Dendritic cell treated with granulocyte-macrophage colony-stimulating factor and Interleukin-4, amounts not matched to agents 40 ng/mL and 50 ng/mL, for 4 days (primary cell): ENCODE data around the gene OR5K2.

Experiments
- H3K27ac Mint-ChIP-seq: one replicate; pipeline ENCODE4 v1.8.0; 2022; ENCODE audit warnings: mild to moderate bottlenecking, mixed read lengths
- H3K27me3 Mint-ChIP-seq: one replicate; pipeline ENCODE4 v1.8.0; 2022; ENCODE audit warnings: mild to moderate bottlenecking, mixed read lengths
- H3K36me3 Mint-ChIP-seq: one replicate; pipeline ENCODE4 v1.8.0; 2022; ENCODE audit warnings: low read depth, mixed read lengths
- H3K4me1 Mint-ChIP-seq: one replicate; pipeline ENCODE4 v1.8.0; 2022; ENCODE audit warnings: low read depth, mixed read lengths
- H3K4me3 Mint-ChIP-seq: one replicate; pipeline ENCODE4 v1.8.0; 2022; ENCODE audit warnings: mild to moderate bottlenecking, moderate library complexity, mixed read lengths
- H3K9me3 Mint-ChIP-seq: one replicate; pipeline ENCODE4 v1.8.0; 2022; ENCODE audit warnings: mixed read lengths
- intact Hi-C: fragments of 100-400 bp; cut with micrococcal nuclease; formaldehyde crosslinking; loops from one replicate; pipeline ENCODE4 v1.15.0; 2022

Gene OR5K2

GRCh38 chr3:98531622-98532274 lies 34.3 kb downstream of the OR5K2 start, which contains the start of gene GPR15:
GPR15 (plus strand) TSS chr3:98531978; CDS start chr3:98532034, 56 bp downstream.
- intact Hi-C loops, result no loop called here
- Mint-ChIP-seq H3K27ac (no peak within 1 kb of the TSS), H3K9me3 (no peaks in the 10 kb centered on the region), H3K4me1 (peaks cover 7% of the 10 kb centered on the region), H3K36me3 (no peaks in the 10 kb centered on the region), H3K4me3 (no peak within 1 kb of the TSS), H3K27me3 (peaks cover 5% of the 10 kb centered on the region)

GRCh38 chr3:98532275-98532637 lies 34.8 kb downstream of the OR5K2 start:
- Mint-ChIP-seq H3K36me3 (no peaks in the 10 kb centered on the region), H3K4me1 (peaks cover 7% of the 10 kb centered on the region), H3K27me3 (peaks cover 5% of the 10 kb centered on the region), H3K9me3 (no peaks in the 10 kb centered on the region), H3K27ac (no peak overlapping the region), H3K4me3 (no peak overlapping the region)
- intact Hi-C loops, result no loop called here

- Mint-ChIP-seq H3K27me3 (peaks cover 5% of the 10 kb centered on the region), H3K9me3 (no peaks in the 10 kb centered on the region), H3K27ac (no peak overlapping the region), H3K36me3 (no peaks in the 10 kb centered on the region), H3K4me3 (no peak overlapping the region), H3K4me1 (peaks cover 7% of the 10 kb centered on the region)
- intact Hi-C loops, result no loop called here
Measured at GRCh38 chr3:98532709-98533571, 35.5 kb downstream of the OR5K2 start.

GRCh38 chr3:98534168-98534567 lies 36.7 kb downstream of the OR5K2 start:
- Mint-ChIP-seq H3K9me3 (no peaks in the 10 kb centered on the region), H3K27me3 (peaks cover 5% of the 10 kb centered on the region), H3K4me1 (peaks cover 7% of the 10 kb centered on the region), H3K27ac (no peak overlapping the region), H3K36me3 (no peaks in the 10 kb centered on the region), H3K4me3 (no peak overlapping the region)
- intact Hi-C loops, result no loop called here

- H3K4me1 Mint-ChIP-seq, result peaks cover 7% of the 10 kb centered on the region
- peaks cover 5% of the 10 kb centered on the region for H3K27me3 Mint-ChIP-seq
- no peaks in the 10 kb centered on the region for H3K9me3 Mint-ChIP-seq
- intact Hi-C loops, result no loop called here
- H3K27ac Mint-ChIP-seq, result no peak overlapping the region
- no peaks in the 10 kb centered on the region for H3K36me3 Mint-ChIP-seq
- H3K4me3 Mint-ChIP-seq, result no peak overlapping the region
Measured at GRCh38 chr3:98534734-98535133, 37.3 kb downstream of the OR5K2 start.

GRCh38 chr3:98536456-98537017 lies 39.1 kb downstream of the OR5K2 start:
- intact Hi-C loops, result no loop called here
- Mint-ChIP-seq H3K27ac (no peak overlapping the region), H3K4me3 (no peak overlapping the region), H3K4me1 (peaks cover 7% of the 10 kb centered on the region), H3K9me3 (no peaks in the 10 kb centered on the region), H3K27me3 (peaks cover 5% of the 10 kb centered on the region), H3K36me3 (no peaks in the 10 kb centered on the region)

- Mint-ChIP-seq H3K27me3 (no peaks in the 10 kb centered on the region), H3K4me1 (no peaks in the 10 kb centered on the region), H3K27ac (no peak overlapping the region), H3K4me3 (no peak overlapping the region), H3K9me3 (no peaks in the 10 kb centered on the region), H3K36me3 (no peaks in the 10 kb centered on the region)
- intact Hi-C loops, result no loop called here
Measured at GRCh38 chr3:98540346-98540745, 42.9 kb downstream of the OR5K2 start.

GRCh38 chr3:98541695-98542094 lies 44.2 kb downstream of the OR5K2 start:
- Mint-ChIP-seq H3K27me3 (no peaks in the 10 kb centered on the region), H3K36me3 (no peaks in the 10 kb centered on the region), H3K9me3 (no peaks in the 10 kb centered on the region), H3K4me3 (no peak overlapping the region), H3K27ac (no peak overlapping the region), H3K4me1 (no peaks in the 10 kb centered on the region)
- intact Hi-C loops, result no loop called here

- Mint-ChIP-seq H3K9me3 (no peaks in the 10 kb centered on the region), H3K27ac (no peak overlapping the region), H3K4me1 (no peaks in the 10 kb centered on the region), H3K36me3 (no peaks in the 10 kb centered on the region), H3K4me3 (no peak overlapping the region), H3K27me3 (no peaks in the 10 kb centered on the region)
- intact Hi-C loops, result no loop called here
Measured at GRCh38 chr3:98542623-98543022, 45.1 kb downstream of the OR5K2 start.

- Mint-ChIP-seq H3K36me3 (no peaks in the 10 kb centered on the region), H3K27me3 (no peaks in the 10 kb centered on the region), H3K4me1 (no peaks in the 10 kb centered on the region), H3K4me3 (no peak overlapping the region), H3K9me3 (no peaks in the 10 kb centered on the region), H3K27ac (no peak overlapping the region)
- intact Hi-C loops, result no loop called here
Measured at GRCh38 chr3:98545940-98546339, 48.5 kb downstream of the OR5K2 start.
